ENCODE measurements around the gene TXNDC8. TPM values are rescaled to one million over a fixed set of nuclear protein-coding genes. Genes with fewer than 3 reads are reported as not detected.

TXNDC8 gene
- total RNA-seq, 8 experiments from 2014 or later = 0.38 to 0.47 TPM; not detected in 6

DNA sequence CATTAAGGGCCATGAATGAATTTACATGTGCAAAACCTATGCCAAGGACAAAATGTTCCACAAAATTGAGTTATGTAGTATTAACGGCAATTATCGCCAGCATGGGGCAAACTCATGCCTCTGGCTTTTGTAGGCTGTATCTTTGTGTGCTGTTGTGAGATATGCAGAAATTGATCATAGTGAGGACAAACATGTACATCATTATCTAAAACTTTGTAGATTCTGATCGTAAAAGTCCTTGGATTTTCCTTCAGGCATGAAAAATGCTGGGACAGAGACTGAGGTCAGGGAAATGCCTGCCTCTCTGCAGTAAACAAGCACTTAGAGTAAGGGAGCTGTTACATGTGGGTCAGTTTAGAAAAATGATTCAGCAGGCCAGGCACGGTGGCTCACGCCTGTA, 5.9 kb upstream of the TXNDC8 start:
- Histone ChIP-seq H3K27ac (no peak overlapping the region), H3K4me1 (replicated peaks in 1 of 2) (no peaks in the 10 kb centered on the region), H3K4me3 (no peak overlapping the region)
- WGBS, 10 experiments = 16 to 93% (median 85%) methylated on average over 1 to 5 of the region's 5 CpGs; no CpG with 5 or more reads in 1 of the 10 experiments
- peak in 3 of 8 experiments; percentile 40 to 86 (median 40) for ATAC-seq (replicated peaks in 6 of 8)
- in situ Hi-C loops (cut with MboI; ENCODE audit: low pct_unique_long_range_greater_than_20kb in 2 of 9, low sequenced_read_pairs in 9 of 9, unreplicated experiment in 9 of 9) = no loop called here

DNA sequence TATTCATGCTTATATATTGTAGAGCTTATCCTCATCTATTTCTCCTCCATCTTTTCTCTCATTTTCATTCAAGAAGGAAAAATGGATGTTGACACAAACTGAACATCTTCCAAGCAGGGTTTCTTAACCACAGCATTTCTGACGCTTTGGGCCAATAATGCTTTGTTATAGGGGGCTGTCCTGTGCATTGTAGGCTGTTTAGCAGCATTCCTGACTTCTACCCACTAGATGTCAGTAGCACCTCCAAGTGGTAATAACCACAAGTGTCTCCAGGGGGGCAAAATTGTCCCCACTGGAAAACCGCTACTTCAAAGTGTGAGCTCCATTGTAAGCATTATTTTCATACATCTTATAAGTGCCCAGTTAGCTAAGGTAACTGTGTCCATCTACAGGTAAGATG, 2.6 kb upstream of the TXNDC8 start:
- ATAC-seq (replicated peaks in 6 of 8) = no peak
- WGBS, 10 experiments = 65 to 100% (median 87%) methylated on average over 2 of the region's 2 CpGs; no CpG with 5 or more reads in 2 of the 10 experiments
- no peak overlapping the region for H3K4me3 ChIP-seq

DNA sequence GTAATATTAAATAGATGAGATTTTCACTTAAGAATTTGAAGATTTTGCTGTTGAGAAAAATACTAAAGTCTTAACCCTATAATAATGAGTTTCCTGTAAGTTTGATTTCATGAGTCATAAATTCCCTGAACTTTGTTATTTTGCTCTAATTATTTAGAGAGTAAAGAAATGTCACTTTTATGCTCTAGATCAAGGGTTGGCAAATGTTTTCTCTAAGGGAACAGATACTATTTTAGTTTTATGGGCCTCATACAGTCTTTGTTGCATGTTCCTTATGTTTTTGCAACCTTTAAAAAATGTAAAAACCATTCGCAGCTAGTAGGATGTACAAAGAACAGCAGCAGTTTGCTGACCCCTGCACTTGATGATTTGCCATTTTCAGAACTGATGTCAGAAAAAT, 480 bp upstream of the TXNDC8 start:
- in situ Hi-C loops (cut with MboI; ENCODE audit: low pct_unique_long_range_greater_than_20kb in 2 of 9, low sequenced_read_pairs in 9 of 9, unreplicated experiment in 9 of 9) = no loop called here
- 0 to 80% (median 78%) methylated on average over 1 of the region's 1 CpG; no CpG with 5 or more reads in 1 of the 10 experiments for WGBS, 10 experiments
- no peak overlapping the region for H3K4me3 ChIP-seq
- H3K27ac ChIP-seq = no peak overlapping the region
- ATAC-seq (replicated peaks in 6 of 8) = no peak
- no peaks in the 10 kb centered on the region for H3K4me1 ChIP-seq (replicated peaks in 1 of 2)

More for the DNA sequence above, 2.6 kb upstream of the TXNDC8 start:
- Histone ChIP-seq H3K4me1 (replicated peaks in 1 of 2) (no peaks in the 10 kb centered on the region), H3K27ac (no peak overlapping the region)
- in situ Hi-C loops (cut with MboI; ENCODE audit: low pct_unique_long_range_greater_than_20kb in 2 of 9, low sequenced_read_pairs in 9 of 9, unreplicated experiment in 9 of 9) = no loop called here

DNA sequence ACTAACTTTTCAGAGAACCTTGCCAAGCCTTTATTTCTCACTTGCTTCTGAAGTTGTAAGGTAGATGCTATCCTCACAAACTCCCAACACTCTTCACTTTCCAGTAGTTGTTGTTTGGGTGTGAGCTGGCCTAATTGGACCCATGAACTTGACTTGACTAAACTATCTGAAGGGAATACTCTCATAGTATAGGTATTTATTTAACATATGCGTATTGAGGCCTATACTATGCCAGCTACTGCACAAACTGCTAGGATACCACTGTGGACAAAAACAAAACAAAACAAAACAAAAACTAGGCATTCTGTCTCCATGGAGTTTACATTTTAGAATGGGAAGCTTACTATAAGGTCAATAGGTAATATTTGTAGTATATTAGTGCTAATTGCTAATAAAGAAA, 1.3 kb downstream of the TXNDC8 start:
- Histone ChIP-seq H3K4me1 (replicated peaks in 1 of 2) (no peaks in the 10 kb centered on the region), H3K4me3 (no peak overlapping the region), H3K27ac (no peak overlapping the region)
- WGBS, 10 experiments = 42 to 100% (median 86%) methylated on average over 1 of the region's 1 CpG; no CpG with 5 or more reads in 3 of the 10 experiments
- peak in 3 of 8 experiments; percentile 82 to 94 (median 88) for ATAC-seq (replicated peaks in 6 of 8)
- in situ Hi-C loops (cut with MboI; ENCODE audit: low pct_unique_long_range_greater_than_20kb in 2 of 9, low sequenced_read_pairs in 9 of 9, unreplicated experiment in 9 of 9) = no loop called here

DNA sequence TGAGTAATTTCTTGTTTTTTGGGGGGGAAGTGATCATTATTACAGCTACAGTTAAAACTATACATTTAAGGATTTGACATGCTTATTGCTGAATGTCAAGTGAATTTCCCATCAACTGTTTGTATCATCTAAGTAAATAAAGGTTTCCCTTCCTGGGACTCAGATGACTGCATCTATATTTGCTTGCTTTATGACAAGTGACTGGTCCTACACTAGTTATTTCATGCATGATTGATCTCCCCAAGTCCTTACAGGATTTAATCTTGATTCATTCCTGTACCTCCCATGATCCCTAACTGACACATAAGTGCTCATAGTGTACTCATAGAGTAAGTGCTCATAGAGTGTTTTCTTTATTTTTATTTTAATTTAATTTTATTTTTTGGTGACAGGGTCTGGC, 2.8 kb downstream of the TXNDC8 start:
- ATAC-seq (replicated peaks in 6 of 8) = no peak
- Histone ChIP-seq H3K4me3 (no peak overlapping the region), H3K4me1 (replicated peaks in 1 of 2) (no peaks in the 10 kb centered on the region), H3K27ac (no peak overlapping the region)
- in situ Hi-C loops (cut with MboI; ENCODE audit: low pct_unique_long_range_greater_than_20kb in 2 of 9, low sequenced_read_pairs in 9 of 9, unreplicated experiment in 9 of 9) = no loop called here

DNA sequence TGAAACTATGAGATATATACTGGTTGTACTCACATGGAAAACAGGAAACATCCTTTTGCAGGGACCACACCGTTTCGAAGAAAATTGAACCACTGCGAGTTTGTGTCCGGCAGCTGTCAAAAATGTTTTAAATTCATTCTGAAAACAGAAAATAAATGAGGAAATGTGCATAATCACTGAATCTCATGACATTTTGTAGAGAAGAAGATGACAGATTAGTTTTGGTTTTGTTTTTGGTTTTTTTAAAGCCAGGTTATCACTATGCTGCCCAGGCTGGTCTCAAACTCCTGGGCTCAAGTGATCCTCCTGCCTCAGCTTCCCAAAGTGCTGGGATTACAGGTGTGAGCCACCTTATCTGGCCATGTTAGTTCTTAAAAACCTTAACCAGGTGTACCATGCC, 3.5 kb downstream of the TXNDC8 start:
- Histone ChIP-seq H3K4me1 (replicated peaks in 1 of 2) (no peaks in the 10 kb centered on the region), H3K27ac (no peak overlapping the region), H3K4me3 (no peak overlapping the region)
- in situ Hi-C loops (cut with MboI; ENCODE audit: low pct_unique_long_range_greater_than_20kb in 2 of 9, low sequenced_read_pairs in 9 of 9, unreplicated experiment in 9 of 9) = no loop called here
- no peak for ATAC-seq (replicated peaks in 6 of 8)
- WGBS, 10 experiments = 80 to 100% (median 91%) methylated on average over 1 to 4 of the region's 4 CpGs; no CpG with 5 or more reads in 1 of the 10 experiments

DNA sequence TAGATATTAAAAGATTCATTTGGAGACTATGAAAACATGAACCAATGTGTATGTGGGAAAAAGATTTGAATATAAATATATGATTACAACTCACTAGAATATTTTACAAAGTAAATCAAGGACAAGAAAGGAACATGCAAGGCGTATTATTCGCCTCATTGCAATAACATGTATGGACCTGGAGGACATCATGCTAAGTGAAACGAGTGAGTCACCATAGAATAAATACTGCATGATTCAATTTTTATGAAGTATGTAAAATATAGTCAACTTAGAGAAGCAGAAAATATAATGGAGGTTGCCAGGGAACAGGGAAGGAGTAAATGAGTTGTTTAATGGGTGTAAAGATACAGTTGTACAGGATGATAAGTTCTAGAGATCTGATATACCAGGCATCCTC, 4.9 kb downstream of the TXNDC8 start:
- Histone ChIP-seq H3K4me1 (replicated peaks in 1 of 2) (no peaks in the 10 kb centered on the region), H3K27ac (no peak overlapping the region), H3K4me3 (no peak overlapping the region)
- in situ Hi-C loops (cut with MboI; ENCODE audit: low pct_unique_long_range_greater_than_20kb in 2 of 9, low sequenced_read_pairs in 9 of 9, unreplicated experiment in 9 of 9) = no loop called here
- WGBS, 10 experiments = 4 to 91% (median 63%) methylated on average over 1 to 3 of the region's 3 CpGs
- ATAC-seq (replicated peaks in 6 of 8) = peak in 4 of 8 experiments; percentile 10 to 86 (median 63)

DNA sequence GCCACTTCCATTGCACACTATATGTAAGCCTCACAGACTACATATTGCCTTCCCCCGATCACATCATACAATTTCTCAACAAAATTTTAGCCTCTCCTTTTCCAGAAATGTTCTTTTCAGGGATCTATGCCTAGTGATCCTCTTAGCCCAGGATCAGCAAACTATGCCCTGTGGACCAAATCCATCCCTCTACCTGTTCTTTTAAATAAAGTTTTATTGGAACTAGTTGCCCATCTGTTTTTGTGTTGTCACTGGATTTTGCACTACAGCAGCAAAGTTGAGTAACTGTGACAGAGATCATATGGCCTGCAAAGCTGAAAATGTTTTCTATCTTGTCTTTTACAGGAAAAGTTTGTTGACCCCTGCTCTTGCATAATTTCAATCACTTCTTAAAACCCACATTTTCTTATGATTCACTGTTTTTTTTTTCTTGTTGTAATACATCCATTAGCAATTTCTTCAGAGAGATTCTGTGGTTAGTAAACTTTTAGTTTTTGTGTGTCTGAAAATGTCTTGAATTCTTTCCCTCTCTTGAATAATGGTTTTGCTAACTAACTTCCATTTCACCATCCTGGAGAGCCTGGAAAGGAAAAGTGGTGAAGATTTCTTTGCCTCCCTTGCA, 7.1 kb downstream of the TXNDC8 start:
- WGBS, 10 experiments = 33 to 100% (median 90%) methylated on average over 1 of the region's 1 CpG; no CpG with 5 or more reads in 3 of the 10 experiments
- in situ Hi-C loops (cut with MboI; ENCODE audit: low pct_unique_long_range_greater_than_20kb in 2 of 9, low sequenced_read_pairs in 9 of 9, unreplicated experiment in 9 of 9) = no loop called here

DNA sequence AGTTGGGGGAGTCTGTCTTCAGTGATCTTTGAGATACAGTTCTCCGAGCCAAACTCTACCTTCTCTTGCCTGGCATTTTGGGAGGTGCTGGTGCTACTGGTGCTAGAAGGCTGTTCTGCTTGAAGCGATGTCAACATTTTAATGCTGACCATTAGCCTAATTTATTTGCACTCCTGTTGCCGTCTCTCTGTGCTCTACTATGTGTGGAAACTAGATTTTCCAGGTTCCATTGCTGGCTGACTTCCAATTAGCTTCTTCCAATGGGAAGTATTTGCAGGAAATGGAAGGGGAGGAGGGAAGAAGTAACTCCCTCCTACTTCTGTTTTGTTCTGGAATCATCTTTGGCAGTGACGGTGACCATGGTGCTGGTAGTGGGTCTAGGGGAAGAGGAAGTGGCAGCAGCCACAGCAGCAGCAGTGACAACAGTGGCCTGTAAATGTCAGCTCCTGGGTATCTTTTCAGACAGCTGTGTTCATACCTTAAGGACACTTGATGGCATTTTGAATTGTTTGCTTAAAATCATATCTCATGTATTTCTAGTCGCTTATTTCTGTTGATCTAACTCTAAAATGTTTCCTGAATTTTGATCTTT, 7.9 kb downstream of the TXNDC8 start:
- Histone ChIP-seq H3K4me3 (no peak overlapping the region), H3K4me1 (replicated peaks in 1 of 2) (no peaks in the 10 kb centered on the region), H3K27ac (no peak overlapping the region)
- 54 to 100% (median 83%) methylated on average over 1 to 4 of the region's 5 CpGs for WGBS, 10 experiments
- ATAC-seq (replicated peaks in 6 of 8) = peak in 3 of 8 experiments; percentile 62 to 83 (median 68)
- in situ Hi-C loops (cut with MboI; ENCODE audit: low pct_unique_long_range_greater_than_20kb in 2 of 9, low sequenced_read_pairs in 9 of 9, unreplicated experiment in 9 of 9) = no loop called here

More for the DNA sequence above, 7.1 kb downstream of the TXNDC8 start:
- Histone ChIP-seq H3K27ac (no peak overlapping the region), H3K4me3 (no peak overlapping the region), H3K4me1 (replicated peaks in 1 of 2) (no peaks in the 10 kb centered on the region)
- no peak for ATAC-seq (replicated peaks in 6 of 8)

DNA sequence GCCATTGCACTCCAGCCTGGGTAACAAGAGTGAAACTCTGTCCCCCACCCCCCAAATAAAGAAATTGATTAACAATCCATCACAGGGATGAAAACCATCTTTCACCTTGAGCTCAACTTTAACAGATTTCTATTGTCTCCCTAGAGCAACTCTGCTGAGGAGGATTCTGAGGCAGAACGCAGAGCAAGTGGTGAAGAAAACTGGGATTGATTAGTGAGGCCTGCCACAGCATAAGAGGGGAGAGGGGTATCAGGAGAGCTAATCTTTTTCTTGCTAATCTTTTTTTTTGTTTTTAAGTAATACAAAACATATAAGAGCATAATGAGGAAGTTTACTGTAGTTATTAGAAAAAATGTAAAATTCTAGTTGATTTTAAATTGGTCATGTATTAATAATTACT, 8.9 kb downstream of the TXNDC8 start:
- WGBS, 10 experiments = 33 to 100% (median 64%) methylated on average over 1 of the region's 1 CpG; no CpG with 5 or more reads in 4 of the 10 experiments
- no peaks in the 10 kb centered on the region for H3K4me1 ChIP-seq (replicated peaks in 1 of 2)
- ATAC-seq (replicated peaks in 6 of 8) = no peak

DNA sequence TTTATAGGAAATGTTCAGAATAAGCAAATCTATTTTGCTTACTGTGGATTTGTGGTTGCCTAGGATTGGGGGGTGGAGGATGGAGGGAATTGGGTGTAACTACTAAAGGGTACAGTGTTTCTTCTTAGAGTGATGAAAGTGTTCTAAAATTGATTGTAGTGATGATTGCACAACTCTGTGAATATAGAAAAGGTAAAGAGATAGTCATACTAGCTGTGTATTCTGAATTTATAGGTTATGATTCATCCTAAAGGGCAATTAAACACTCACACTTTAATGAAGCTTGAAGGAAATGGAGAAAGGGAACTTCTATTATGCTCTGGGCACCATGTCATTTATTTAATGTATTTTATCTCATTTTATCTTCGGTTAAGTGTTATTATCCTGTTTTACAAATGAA, 9.9 kb downstream of the TXNDC8 start:
- in situ Hi-C loops (cut with MboI; ENCODE audit: low pct_unique_long_range_greater_than_20kb in 2 of 9, low sequenced_read_pairs in 9 of 9, unreplicated experiment in 9 of 9) = no loop called here
- WGBS, 10 experiments = 25 to 100% (median 88%) methylated on average over 1 of the region's 1 CpG; no CpG with 5 or more reads in 3 of the 10 experiments

More for the DNA sequence above, 8.9 kb downstream of the TXNDC8 start:
- no peak overlapping the region for H3K4me3 ChIP-seq
- no peak overlapping the region for H3K27ac ChIP-seq
- in situ Hi-C loops (cut with MboI; ENCODE audit: low pct_unique_long_range_greater_than_20kb in 2 of 9, low sequenced_read_pairs in 9 of 9, unreplicated experiment in 9 of 9) = no loop called here

DNA sequence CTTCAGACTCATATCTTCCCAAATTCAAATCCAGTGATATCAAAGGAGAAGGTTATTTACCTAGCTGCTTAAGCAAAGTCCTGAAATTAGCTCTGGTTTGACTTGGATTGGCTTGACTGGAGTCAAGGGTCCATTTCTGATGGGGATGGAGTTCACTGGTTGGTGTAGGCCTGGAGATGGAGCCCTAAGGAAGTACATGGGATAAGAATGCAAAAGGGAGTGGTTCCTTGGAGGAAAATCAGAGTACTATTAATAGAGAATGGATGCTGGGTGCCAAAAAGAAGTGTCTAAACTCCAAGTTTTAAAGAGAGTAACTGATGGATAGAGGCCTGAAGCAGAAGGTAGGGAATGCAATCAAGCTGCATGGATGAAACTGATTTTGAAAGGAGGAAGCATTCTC, 13.8 kb downstream of the TXNDC8 start:
- H3K4me1 ChIP-seq (replicated peaks in 1 of 2) = no peaks in the 10 kb centered on the region
- no peak overlapping the region for H3K4me3 ChIP-seq
- in situ Hi-C loops (cut with MboI; ENCODE audit: low pct_unique_long_range_greater_than_20kb in 2 of 9, low sequenced_read_pairs in 9 of 9, unreplicated experiment in 9 of 9) = no loop called here
- no peak overlapping the region for H3K27ac ChIP-seq
- peak in 2 of 8 experiments; percentile 53 to 69 for ATAC-seq (replicated peaks in 6 of 8)

More for the DNA sequence above, 9.9 kb downstream of the TXNDC8 start:
- no peaks in the 10 kb centered on the region for H3K4me1 ChIP-seq (replicated peaks in 1 of 2)
- H3K4me3 ChIP-seq = no peak overlapping the region
- peak in 3 of 8 experiments; percentile 21 to 79 (median 43) for ATAC-seq (replicated peaks in 6 of 8)
- no peak overlapping the region for H3K27ac ChIP-seq

DNA sequence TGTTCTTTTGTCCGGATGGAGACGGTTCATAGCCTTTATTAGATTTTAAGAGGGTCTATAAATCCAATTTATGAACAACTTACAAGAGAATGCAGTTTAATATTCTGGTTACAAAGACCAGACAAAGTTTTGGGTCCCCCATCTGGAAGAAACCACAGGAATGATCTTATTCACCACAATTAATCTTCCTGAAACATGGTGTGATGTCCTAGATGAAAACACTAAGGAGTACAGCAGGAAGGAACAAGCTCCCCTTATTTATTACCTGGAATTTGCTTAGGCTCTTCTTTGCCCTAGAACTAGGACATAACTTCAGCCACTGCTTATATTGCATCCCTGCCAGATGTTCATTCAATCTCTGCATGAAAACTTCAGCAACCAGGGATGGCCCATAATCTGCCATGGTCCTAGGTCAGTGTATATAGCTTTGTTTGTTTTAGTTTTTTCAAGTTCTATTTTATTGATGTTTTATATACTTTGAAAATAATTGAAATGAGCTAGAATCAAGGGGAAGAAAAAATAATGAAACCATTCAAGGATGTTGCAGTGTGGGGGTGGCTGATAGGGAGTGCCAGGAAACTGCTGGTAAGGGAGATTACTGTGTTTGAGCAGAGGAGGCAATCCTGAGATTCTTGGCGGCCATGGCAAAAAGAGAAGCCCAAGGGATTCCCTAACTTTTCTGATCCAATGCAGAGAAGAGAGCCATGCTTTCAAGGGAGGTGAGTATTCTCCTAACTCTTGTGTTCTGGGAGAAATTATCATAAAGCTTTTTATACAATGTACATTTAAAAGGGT, 16.8 kb downstream of the TXNDC8 start:
- H3K4me1 ChIP-seq (replicated peaks in 1 of 2) = peaks cover 0 to 11% of the 10 kb centered on the region in 2 donors
- WGBS, 10 experiments = 40 to 93% (median 53%) methylated on average over 2 to 3 of the region's 3 CpGs; no CpG with 5 or more reads in 3 of the 10 experiments
- H3K4me3 ChIP-seq = no peak overlapping the region
- in situ Hi-C loops (cut with MboI; ENCODE audit: low pct_unique_long_range_greater_than_20kb in 2 of 9, low sequenced_read_pairs in 9 of 9, unreplicated experiment in 9 of 9) = no loop called here
- no peak overlapping the region for H3K27ac ChIP-seq
- ATAC-seq (replicated peaks in 6 of 8) = no peak
